Activated T-helper 1 cell treated with anti-CD3 and anti-CD28 coated beads, Interleukin-2, amount 50 U/mL, for 16 hours (primary cell): ENCODE data around the gene MAOA.
"Not testable (repeated sequence)": the region's sequence is repeated elsewhere in the genome, so short reads cannot be mapped to it uniquely, and the experiment has no call there.

ENCODE experiments used
- DNase-seq, 2 donors: peaks; one replicate each; pipeline ENCODE4 v3.0.0-alpha.2; 2020; ENCODE audit warnings: low read depth in 1 of 2, low spot score in 1 of 2

MAOA gene

DNA sequence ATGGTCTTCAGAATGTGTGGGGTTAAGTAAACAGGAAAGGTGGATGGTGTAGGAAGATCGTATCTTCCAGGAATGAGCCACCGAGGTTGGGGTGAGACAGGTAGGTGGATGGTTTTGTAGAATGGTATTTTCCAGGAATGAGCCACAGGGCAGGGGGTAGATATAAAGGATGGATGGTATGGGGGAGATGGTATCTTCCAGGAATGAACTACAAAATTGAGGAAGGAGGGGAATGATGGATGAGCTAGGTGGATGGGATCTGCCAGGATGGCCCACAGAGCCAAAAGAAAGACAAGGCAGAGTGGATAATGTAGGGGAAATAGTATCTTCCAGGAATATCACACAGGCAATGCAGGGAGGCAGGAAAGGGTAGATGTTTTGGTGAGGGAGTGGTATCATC lies 60.0 kb downstream of the MAOA start:
- no peak for DNase-seq

DNA sequence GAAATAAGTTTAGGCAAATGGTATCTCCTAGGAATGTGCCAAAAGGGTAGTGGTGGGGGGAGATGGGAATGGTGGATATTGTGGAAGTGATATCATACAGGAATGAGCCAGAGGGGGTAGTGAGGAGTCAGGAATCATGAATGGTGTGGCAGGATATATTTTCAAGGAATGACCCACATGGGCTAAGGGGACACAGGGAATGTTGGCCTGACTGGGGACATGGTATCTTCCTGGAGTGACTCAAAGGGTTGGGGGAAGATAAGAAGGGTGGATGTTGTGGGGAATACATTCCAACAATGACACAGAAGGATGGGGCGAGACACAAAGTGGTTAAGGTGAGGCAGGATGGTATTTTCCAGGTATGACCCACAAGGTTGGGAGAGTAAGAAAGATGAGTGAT lies 60.6 kb downstream of the MAOA start:
- no peak for DNase-seq

DNA sequence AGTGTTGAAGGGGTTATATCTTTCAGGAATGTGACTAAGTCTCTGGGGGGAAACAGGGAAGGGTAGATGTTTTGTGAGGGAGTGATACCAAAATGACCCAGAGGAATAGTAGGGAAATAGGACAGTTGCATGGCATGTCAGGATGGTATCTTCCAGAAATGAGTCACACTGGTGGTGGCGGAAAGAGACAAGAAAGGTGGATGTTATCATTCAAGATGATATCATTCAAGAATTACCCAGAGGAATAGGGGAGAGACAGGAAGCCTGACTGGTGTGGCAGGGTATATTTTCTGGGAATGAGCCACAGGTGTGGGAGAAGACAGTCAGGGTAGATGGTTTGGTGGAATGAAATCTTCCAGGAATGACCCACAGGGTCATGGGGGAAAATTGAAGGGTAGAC lies 61.1 kb downstream of the MAOA start:
- DNase-seq: no peak

DNA sequence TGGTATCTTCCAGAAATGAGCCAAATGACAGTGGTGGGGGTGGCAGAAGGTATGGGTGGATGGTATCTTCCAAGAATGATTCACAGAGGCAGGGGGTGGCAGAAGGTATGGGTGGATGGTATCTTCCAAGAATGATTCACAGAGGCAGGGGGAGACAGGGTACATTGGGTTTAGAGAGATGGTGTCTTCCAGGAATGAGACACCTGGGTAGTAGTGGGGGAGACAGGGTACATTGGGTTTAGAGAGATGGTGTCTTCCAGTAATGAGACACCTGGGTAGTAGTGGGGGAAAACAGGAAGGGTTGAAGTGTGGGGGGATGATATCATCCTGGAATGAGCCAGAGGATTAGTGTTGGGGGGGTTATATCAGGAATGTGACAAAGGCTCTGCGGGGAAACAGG lies 62.0 kb downstream of the MAOA start:
- DNase-seq: no peak

DNA sequence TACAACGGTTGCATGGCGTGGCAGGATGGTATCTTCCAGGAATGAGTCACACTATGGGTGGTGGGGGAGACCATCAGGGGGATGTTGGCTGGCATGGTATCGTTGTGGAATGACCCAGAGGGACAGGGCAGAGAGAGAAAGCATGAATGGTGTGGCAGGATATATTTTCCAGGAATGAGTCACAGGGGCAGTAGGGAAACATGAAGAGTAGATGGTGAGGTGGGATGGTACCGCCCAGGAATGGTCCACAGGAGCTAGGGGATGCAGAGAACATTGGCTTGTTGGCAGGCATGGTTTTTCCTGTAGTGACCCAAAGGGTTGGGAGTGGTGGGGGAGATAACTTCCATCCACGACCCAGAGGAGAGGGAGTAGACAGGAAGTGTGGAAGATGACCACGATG lies 62.4 kb downstream of the MAOA start:
- DNase-seq: no peak

DNA sequence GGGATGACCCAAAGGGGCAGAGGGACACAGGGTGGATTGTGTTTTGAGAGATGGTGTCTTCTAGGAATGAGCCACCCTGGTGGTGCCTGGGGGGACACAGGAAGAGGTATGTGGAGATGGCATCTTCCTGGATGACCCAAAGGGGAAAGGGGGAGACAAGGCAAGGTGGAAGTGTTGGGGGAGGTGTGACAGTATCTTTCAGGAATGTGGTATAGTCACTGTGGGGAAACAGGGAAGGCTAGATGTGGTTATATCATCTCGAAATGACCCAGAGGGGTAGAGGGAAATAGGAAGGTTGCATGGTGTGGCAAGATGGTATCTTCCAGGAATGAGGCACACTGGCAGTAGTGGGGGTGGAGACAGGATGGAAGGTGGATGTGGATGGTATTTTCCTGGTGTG lies 62.9 kb downstream of the MAOA start:
- DNase-seq: no peak

DNA sequence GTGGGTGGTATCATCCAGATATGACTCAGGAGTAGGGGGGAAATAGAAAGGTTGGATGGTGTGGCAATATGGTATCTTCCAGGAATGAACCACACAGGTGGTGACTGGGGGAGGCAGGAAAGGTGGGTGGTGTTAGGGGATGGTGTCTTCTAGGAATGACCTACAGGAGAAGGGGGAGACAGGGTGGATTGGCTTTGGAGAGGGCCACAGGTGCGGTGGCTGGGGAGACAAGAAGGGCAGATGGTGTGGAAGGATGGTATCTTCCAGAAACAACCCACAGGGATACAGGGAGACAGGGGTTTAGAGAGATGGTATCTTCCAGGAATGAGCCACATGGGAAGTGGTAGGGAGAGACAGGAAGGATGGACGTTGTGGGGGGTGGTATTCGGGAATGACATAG lies 64.0 kb downstream of the MAOA start:
- DNase-seq: no peak

DNA sequence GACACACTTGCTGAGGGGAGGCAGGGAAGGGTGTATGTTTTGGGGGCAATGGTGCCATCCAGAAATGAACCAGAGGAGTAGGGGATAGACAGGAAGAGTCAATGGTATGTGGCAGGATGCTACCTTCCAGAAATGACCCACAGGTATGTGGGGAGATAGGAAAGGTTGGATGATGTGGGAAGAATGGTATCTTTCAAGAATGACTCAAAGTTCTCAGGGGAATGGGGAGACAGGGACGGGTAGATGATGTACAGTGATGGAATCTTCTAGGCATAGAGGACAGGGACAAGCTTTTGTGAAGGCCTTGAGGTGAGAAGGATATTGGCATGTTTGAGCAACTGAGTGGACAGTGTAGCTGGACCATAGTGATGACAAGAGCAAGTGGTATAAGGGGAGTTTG lies 64.9 kb downstream of the MAOA start:
- DNase-seq: no peak

DNA sequence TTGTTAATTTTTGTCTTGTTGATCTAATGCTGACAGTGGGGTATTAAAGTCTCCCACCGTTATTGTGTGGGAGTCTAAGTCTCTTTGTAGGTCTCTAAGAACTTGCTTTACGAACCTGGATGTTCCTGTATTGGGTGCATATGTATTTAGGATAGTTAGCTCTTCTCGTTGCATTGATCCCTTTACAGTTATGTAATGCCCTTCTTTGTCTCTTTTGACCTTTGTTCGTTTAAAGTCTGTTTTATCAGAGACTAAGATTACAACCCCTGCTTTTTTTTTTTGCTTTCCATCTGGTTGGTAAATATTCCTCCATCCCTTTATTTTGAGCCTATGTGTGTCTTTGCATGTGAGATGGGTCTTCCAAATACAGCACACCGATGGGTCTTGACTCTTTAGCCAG lies 69.1 kb downstream of the MAOA start:
- not testable (repeated sequence) for DNase-seq

DNA sequence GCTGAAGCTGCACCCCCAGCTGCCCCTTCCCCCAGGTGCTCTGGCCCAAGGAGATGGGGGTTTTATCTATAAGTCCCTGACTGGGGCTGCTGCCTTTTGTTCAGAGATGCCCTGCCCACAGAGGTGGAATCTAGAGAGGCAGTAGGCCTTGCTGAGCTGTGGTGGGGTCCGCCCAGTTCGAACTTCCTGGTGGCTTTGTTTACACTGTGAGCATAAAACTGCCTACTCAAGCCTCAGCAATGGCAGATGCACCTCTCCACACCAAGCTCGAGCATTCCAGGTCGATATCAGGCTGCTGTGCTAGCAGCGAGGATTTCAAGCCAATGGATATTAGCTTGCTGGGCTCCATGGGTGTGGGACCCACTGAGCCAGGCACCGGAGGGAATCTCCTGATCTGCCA lies 71.2 kb downstream of the MAOA start:
- DNase-seq: not testable (repeated sequence)

DNA sequence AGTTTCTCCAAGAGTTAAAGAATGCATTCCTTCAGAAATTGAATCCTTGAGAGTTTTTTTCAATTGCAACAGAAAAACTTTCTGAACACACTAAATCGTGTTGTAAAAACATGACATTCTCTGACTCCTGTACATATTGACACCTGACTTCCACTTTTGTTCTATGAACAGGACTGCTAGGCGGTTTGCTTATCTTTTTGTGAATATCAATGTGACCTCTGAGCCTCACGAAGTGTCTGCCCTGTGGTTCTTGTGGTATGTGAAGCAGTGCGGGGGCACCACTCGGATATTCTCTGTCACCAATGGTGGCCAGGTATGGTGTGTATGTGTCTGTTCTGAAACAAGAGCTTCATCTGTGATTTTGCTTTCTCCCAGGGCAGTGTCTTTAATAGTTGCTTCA lies 71.9 kb downstream of the MAOA start:
- DNase-seq: no peak

DNA sequence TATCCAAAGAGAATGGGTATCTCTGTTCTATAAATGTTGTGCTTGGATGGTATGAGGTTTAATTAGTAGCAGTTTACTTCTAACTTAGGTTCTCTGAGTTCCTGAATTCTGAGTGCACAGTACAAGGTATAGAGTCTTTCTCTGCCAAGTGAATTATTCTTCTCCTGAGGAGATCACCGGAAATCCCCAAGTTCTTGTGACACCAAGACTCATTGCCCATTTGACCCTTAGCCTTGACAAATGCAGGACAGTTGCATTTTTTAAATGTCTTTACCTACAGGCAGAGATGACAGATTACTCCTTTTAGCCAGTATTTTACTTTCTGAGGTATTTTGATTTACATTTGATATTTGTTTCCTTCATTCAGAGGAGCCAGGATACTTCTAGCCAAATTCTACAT lies 72.9 kb downstream of the MAOA start:
- DNase-seq: no peak

DNA sequence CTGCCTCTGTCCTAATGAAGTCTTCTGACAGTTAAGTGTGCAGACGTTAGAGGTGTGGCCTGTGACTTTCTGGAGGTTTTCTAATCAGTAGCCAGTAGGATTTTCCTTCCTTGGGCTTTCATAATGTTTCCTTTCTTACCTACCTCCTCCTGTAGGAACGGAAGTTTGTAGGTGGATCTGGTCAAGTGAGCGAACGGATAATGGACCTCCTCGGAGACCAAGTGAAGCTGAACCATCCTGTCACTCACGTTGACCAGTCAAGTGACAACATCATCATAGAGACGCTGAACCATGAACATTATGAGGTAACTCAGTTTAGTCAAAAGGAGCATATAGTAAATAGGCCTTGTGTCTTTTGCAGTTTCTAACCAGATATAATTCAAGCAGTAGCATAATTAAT lies 75.0 kb downstream of the MAOA start:
- DNase-seq: no peak

DNA sequence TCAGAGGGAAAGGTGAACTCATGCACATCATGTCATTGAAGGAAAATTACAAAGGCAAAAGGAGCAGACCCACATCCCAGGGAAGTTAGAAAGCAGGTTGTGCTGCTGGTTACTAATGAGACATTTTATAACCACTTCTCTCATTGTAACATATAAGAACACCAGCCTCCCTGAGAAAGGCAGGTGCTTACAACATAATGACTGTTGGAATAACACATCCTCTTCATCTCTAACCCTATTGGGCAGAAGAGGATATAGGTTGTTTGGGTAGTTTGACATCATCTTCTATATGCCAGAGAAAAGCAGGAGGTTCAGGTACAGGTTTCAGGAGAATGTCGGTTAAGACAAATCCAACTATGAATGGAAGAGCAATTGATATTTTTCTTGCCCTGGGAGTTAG lies 77.6 kb downstream of the MAOA start:
- no peak for DNase-seq

DNA sequence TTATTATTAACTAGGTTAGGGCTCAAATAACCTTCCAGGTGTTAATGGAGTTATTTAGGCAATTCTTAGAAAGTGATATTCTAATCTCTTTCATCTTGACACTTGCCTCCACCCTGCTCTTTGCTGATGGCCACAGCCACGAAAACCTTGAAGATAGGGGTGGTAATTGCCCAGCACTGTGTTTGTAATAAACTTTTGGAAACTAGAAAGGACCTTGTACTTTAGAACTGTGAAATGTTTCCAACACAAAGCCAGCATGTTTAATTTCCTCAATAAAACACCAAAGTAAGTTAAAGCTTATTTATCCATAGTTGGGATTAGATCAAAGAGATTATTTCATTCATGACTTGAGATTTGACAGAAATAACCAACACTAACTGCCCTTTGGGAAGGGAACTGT lies 78.3 kb downstream of the MAOA start:
- DNase-seq: no peak

DNA sequence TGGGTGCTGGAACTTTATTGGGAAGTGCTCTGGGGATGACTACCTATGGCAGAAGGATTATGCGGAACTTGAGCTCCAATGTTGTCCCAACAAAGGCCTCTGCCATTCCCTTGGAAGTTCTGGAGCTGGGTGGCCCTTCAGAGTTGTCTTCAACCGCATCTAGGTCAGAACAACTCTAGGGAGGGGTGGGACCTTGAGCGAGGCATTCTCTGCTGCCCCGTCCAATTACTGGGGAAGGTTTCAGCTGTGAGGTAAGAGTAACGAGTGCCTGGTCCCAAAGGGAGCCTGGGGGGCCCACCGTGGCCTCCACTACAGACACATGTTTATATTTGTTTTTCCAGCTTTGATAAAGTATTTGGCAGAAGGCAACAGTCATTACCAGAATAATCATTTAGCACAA lies 79.4 kb downstream of the MAOA start:
- no peak for DNase-seq

DNA sequence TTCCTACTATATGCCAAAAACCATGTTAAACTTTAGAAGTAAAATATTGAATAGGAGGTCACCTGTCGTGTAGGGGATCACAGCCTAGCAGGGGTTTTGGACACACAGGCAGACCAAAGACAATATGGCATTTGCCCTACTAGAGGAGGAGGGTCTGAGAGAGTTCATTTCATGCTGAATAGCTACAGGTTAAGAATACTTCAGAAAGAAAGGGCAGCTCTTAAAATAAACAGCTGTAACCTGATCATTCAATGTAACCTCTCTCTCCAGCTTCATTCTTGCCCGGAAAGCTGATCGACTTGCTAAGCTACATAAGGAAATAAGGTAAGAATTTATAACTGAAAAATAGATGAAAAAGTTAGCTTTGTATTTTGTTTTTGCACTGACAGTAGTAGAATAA lies 79.9 kb downstream of the MAOA start:
- DNase-seq: no peak

DNA sequence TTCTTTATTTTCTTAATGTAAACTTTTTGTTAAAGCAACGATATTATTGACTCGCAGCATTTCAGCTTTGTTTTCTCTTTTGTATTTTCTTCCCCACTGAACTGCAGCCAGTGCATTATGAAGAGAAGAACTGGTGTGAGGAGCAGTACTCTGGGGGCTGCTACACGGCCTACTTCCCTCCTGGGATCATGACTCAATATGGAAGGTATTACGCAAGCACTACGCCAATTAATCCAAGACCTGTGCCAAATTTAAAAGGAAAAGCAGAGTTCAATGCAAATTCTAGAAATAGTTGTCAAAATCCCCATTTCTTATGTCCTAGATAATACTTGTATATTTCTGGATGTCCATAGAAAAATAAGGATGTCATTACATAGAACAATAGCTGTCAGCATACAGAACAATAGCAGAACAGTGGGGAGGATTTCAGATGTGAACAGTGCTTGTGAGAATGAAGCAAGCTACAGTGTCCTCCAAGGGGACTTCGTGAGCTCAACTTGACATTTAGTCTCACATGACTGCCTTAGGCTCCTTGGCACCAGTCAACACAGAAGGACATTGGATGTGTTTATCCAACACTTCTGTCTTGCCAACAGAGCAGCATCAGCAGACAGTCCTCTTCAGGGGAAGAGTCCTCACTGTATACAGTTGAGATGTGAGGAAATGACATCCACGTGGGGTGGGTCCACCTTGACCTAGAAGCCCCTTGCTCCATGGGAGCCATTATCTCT lies 85.9 kb downstream of the MAOA start:
- DNase-seq: no peak

DNA sequence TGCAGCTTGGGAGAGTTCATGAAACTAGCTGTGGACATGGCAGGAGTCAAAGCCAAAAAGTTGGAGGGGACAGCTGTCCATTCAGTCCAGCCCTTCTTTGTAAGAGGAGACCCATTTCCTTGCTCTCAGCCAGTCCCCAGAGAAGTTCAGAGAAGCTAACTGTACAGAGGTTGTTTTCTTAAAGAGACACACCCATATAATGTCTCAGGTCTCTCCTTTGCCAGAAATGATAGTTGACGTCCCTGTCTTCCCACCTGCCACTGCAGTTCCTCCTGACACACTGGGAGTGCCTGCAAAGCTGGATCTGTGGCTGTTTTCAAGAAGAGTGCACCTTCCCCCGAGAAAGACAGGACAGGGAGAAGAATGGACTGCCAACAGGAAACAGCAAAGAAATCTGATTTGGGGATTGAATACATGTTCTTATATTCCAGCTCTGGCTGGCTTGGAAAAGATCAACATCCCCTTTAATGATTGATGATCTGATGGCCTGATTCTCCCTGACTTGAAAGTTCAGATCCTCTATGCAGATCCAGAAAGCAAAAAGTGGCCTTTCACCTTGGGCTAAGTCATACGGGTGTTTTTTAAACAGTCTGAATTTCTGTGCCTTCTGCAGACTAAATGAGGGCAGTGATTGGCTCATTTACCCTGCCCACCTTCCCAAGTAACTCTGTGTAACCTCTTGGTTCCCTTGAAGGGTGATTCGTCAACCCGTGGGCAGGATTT lies 87.2 kb downstream of the MAOA start:
- DNase-seq: no peak

DNA sequence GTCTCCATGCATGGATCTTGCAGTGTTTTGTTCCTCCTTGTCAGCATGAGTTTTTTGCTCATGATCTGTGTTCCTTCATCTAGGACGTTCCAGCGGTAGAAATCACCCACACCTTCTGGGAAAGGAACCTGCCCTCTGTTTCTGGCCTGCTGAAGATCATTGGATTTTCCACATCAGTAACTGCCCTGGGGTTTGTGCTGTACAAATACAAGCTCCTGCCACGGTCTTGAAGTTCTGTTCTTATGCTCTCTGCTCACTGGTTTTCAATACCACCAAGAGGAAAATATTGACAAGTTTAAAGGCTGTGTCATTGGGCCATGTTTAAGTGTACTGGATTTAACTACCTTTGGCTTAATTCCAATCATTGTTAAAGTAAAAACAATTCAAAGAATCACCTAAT lies 88.2 kb downstream of the MAOA start:
- DNase-seq: no peak

DNA sequence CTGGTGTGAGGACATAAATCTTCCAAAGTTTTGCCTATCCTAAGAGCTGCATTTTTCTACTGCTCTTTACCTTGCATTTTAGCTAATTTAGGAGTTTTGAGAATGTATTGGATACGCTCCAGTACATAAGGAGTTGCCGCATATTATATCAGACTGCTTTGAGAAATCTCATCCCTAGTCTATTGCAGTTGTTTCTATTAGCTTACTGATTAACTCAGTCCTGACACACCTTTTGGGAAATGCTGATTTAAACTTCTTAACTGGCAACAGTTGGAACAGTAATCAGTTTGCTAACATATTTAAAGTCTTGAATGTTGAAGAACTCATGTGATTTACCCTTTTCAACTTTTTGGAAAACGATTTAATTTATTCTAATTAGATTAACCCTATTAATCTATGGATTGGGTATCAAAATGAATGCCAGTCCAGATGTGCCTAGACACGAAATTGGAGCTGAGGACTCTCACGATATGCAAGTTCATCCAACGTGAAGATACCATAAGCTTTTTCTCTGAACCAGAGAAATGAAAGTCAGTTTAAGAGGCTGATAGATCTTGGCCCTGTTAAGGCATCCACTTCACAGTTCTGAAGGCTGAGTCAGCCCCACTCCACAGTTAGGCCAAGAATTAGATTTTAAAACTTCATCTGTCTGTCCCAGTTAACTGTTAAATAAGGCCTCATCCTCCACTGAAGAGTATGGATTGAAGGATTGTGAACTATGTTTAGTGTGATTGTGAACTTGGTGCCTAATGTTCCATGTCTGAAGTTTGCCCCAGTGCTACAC lies 90.0 kb downstream of the MAOA start:
- DNase-seq: no peak

DNA sequence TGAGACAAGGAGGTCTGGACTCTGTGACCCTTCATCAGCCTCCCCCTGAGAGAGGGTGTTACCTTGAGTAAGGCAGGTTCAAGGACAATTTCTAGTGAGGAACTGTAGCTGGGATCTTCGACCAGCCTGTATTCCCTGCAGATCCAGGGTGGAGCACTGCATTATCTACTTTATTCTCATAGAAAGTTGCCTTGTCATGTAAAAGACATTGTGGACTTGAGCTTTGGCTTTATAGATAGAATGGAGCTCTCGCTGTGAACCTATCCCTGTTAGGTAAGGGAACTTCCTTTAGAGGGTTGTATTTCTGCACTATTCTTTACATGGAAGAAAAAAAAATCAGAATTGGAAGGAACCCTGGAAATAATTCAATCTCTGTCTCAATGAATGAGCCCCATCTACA lies 91.4 kb downstream of the MAOA start:
- DNase-seq: no peak
